Activated T-cell treated with anti-CD3 and anti-CD28 coated beads, Interleukin-2, amount 50 U/mL, for 48 hours (primary cell): Measurements from ENCODE around the gene SCGB3A2.

Source experiments
- DNase-seq, 2 experiments: peaks; one replicate each; pipeline ENCODE4 v3.0.0-alpha.2; 2020

The SCGB3A2 gene

DNA sequence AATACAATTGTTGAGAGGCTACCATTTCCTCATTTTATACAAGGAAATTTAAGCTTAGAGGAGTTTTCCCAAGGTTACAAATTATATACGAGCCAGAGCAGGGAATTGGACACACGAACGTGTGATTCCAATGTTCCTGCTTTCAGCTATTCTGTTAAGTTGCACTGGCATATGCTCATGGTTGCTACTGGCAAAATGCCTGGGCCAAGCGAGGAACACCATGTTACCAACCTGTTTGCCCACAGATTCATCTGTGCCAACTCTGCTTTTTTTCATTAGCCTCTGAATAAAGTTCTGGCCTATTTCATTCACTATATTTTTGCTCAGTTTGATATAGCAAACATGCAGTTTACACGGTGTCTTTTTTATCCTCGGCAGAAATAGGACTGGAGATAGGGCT, 32.9 kb downstream of the SCGB3A2 start:
- no peak for DNase-seq

DNA sequence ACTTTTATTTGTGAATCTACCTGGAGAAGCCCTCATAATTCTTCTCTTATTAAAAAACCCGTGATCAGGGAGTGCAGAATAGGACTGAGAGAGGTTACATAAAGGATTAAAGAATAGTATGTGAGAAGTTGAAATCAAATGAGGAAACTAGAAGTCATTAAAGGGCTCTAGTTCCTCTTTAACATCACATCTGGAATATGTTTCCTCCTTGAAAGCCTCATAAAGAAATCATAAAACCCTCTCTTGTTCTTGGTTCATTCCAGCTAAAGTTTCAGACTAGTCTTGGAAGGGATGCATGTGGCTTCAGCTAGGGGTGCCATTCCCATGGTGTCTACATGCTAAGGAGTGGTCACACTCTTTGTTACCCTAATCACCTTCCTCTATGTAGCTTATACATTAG, 33.5 kb downstream of the SCGB3A2 start:
- DNase-seq: no peak

DNA sequence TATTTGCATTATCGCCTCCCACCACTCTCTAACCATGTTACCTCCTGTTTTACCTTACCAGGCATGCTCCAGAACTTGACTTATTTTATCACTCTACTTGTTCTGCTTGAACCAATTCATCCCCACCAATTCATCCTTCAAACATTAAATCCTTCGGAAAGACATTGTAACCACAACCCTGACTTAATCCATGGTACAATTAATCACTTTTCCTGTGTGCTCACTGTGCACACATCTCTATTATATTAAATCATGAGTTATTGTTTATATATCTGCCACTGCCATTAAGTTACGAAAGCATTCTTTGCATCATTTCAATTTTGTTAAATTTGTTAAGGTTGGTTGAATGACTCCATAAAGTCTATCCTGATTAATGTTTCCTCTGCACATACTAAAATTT, 35.3 kb downstream of the SCGB3A2 start:
- DNase-seq: no peak

GRCh38 chr5:147918101-147918685, 39.7 kb downstream of the SCGB3A2 start:
- no peak for DNase-seq

DNA sequence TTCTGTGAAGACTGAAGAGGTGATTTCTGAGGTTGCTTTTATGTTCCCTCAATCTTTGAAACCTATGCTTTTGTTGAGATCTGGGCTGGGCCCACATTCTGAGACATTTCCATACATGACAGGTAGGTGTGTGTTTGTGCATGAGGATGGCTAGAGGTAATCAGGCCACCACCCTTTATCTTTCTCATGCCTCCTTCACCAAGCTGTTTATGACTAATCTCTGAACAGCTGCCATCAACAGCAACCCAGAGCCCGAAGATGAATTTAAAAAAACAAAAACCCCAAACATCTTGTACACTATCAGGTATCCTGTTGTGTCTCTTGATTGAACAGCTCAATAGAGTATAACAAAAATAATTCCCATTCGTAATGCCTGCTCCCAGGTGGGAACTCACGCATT, 40.4 kb downstream of the SCGB3A2 start:
- DNase-seq: no peak

DNA sequence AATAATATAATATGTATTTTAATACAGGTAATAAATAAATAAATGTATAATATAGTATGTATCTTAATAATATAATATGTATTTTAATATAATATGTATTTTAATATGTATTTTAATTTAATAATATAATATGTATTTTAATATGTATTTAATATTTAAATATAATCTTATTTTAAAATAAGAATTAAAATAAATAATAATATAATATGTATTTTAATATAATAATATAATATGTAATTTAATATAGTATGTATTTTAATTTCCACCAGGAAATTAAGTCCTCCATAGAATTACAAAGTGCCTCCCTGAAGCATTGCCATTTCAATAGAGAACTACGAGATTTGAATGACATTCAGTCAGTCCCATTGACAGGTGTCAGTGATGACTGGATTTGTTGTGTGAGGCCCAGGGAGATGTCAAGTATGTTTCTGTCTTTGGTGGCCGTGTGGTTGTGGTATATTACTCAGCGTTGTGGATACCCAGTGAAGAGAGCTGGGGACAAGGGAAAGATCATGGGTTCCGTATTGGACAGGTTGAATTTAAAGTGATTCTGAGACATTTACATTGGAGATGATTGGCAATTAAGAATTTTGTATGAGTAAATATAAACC, 42.0 kb downstream of the SCGB3A2 start:
- no peak for DNase-seq

DNA sequence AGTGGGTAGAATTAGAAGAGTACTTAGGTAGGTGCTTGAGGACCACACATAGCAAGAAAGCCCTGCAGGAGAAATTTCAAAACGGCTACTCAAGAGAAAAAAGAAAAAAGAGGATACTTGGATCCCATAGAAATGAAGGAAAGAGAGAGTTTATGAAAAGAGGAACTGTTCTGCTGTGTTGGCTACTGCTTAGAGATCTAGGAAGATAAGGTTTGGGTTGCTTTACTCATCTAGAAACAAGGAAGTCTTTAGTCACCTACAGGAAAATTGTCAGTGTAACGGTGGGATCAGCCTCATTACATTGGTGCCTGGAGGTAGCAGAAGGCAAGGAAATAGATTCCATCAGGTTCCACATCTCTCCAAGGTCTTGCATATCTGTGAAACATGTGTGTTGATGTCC, 42.6 kb downstream of the SCGB3A2 start:
- DNase-seq: no peak

DNA sequence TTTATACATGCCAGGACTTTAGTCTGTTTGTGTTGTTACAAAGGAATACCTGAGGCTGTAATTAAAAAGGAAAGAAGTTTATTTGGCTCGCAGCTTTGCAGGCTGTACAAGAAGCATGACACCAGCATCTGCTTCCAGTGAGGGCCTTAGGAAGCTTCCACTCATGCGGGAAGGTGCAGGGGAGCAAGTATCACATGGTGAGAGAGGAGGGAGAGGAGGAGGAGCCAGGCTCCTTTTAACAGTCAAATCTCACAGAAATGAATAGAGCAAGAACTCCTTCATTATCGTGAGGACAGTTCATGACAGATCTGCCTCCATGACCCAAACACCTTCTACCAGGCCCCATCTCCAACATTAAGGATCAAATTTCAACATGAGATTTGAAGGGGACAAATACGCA, 46.5 kb downstream of the SCGB3A2 start:
- DNase-seq: no peak

GRCh38 chr5:147927901-147928300, 49.4 kb downstream of the SCGB3A2 start:
- DNase-seq: no peak

DNA sequence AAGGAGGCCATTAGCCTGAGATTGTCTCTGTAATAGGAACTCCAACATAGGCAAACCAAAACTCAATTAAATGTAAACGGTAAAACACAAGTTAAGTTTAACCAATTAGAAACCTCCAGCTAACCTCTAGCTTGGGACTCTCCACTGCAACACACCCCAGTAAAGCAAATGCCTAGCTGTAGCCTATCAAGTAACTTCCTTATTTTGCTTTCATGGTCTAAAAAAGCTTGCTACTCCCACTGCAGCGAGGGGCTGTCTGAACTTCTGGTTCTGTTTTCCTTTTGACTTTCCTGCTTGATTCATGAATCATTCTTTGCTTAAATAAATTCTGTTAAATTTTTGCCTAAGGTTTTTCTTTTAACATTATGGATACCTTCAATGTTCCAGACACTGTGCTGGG, 52.3 kb downstream of the SCGB3A2 start:
- no peak for DNase-seq
